Measurements from ENCODE around the gene UST.

The UST gene

DNA sequence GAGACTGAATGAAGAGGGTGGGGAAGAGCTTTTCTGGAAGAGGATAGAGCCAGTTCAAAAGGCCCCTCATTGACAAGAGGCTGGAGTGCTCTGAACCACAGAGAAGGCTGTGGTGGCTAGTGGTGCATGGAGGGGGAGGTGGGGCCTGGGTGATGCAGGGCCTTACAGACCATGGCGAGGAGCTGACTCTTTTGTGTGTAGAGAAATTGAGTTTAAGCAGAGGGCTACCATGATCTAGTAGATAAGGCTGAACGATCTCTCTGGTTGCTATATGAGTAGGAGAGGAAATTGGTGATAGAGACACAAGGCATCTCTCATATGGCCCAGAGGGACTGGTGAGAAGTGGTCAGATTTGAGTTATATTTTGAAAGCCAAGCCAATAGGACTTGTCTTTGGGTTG is 137.6 kb downstream of the UST start:
- DNase-seq (ENCODE audit: extremely low read depth, low read depth): no peak
- TF ChIP-seq, protein P1, sequence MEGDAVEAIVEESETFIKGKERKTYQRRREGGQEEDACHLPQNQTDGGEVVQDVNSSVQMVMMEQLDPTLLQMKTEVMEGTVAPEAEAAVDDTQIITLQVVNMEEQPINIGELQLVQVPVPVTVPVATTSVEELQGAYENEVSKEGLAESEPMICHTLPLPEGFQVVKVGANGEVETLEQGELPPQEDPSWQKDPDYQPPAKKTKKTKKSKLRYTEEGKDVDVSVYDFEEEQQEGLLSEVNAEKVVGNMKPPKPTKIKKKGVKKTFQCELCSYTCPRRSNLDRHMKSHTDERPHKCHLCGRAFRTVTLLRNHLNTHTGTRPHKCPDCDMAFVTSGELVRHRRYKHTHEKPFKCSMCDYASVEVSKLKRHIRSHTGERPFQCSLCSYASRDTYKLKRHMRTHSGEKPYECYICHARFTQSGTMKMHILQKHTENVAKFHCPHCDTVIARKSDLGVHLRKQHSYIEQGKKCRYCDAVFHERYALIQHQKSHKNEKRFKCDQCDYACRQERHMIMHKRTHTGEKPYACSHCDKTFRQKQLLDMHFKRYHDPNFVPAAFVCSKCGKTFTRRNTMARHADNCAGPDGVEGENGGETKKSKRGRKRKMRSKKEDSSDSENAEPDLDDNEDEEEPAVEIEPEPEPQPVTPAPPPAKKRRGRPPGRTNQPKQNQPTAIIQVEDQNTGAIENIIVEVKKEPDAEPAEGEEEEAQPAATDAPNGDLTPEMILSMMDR (IDR thresholded peaks at IDR 0.05; ENCODE audit: low read depth, low read length): no peak

DNA sequence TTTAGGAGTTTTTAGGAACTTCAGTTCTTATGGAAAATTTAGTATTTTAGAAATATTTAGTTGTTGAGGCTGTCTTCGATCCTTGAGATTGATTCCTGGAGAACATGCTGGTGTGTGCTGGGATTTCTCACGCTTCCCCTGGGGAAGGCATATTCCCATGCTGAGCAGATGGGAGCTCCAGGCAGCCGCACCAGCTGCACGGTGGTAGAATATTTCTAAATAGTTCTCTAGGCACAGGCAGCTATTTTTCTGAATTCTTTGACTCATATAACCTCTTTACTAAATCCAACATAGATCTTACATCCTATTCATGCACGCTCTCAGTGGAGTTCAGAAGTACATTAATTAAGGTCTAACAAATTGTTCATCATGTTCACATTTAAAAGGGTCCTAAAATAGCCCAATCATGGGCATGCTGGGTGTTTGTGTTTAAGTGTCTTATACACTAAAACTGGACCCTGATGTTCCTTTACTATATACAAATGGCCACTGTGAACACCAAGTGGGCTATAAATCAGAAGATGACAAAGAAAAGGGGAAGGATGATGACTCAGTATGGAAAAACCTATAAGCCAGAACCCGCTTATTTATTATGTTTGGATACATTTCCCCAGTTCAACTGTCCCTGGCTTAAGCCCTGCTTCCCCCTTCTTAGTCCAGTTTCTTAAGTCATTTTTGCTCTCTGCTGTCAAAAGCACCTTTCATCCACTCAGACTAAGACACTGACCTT is 138.5 kb downstream of the UST start:
- DNase-seq (ENCODE audit: extremely low read depth, low read depth): no peak
- TF ChIP-seq, protein P1 (IDR thresholded peaks at IDR 0.05; ENCODE audit: low read depth, low read length): no peak

DNA sequence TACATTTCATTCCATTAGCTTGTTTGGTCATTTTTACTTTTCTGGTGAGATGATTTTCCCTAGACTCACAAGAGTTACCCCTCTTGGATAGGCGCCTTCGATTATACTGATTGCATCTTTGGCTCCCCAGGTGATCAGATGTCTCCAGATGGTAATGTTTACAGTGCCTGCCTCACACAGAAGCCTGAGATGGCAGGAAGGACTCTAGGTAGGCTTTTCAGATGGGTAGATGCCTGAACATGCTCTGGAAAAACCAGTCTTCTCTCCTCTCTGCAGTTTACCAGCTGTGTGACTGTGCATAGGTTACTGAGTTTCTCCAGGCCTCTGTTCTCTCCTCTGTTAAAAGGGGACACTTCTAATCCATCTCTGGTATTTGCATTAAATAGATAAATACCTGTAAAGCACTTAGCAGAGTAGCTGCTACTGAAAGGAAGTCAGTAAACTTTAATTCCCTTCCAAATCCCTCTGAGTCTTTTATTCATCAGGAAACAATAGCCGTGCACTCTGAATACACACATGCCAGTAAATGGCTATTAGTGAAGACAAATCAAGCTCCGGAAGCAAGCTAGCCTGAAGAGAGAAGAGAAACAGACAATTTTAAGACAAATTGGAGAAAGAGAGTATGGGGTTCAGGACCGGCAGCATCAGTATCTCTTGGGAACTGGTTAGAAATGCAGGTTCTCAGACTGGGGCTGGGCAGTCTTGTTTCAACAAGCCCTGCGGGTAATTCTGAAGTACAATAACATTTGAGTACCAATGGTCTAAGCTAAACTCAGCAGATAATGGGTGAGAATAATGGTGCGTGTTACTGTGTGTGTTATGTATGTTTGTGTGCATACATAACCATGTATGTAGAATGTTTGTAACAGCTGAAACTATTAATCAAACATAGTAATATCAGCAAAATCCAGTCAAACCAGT is 139.4 kb downstream of the UST start:
- no peak for DNase-seq (ENCODE audit: extremely low read depth, low read depth)
- TF ChIP-seq, protein P1 (IDR thresholded peaks at IDR 0.05; ENCODE audit: low read depth, low read length): no peak

DNA sequence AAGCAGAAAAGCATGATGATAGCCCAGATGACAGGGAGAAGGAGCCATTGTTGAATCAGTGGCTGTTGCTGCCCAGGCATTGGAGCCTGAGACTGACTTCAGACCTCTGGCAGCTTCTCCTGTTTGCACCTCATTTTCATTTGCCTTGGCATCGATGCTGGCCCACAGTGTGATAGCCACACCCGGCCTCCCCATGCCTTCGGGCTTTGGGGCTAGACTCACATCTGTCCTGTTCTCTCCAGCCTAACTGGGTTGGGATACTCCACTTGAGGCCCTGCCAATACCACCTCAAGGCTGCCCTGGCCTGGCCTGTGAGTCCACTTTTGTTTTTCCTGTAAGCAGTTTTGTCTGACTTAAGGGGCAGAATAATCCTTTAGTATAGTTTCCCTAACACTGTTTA is 140.4 kb downstream of the UST start:
- DNase-seq (ENCODE audit: extremely low read depth, low read depth): no peak
- TF ChIP-seq, protein P1 (IDR thresholded peaks at IDR 0.05; ENCODE audit: low read depth, low read length): no peak

DNA sequence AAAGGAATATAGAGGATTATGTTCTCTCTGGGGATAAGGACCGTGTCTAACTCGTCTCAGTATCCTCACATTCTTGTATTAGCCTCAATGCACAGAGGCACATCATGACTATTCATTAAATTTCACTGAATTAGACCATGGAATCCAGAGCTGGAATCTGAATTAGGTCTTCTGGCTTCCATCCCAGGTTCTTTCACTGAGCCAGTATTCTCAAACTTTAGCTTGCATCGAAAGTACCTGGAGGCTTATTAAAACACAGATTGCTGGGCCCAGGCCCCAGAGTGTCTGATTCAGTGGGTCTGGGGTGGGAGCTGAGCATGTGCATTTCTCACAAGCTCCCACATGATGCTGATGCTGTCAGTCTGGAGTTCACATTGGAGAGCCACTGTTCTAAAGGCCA is 142.0 kb downstream of the UST start:
- TF ChIP-seq, protein P1 (IDR thresholded peaks at IDR 0.05; ENCODE audit: low read depth, low read length): no peak

DNA sequence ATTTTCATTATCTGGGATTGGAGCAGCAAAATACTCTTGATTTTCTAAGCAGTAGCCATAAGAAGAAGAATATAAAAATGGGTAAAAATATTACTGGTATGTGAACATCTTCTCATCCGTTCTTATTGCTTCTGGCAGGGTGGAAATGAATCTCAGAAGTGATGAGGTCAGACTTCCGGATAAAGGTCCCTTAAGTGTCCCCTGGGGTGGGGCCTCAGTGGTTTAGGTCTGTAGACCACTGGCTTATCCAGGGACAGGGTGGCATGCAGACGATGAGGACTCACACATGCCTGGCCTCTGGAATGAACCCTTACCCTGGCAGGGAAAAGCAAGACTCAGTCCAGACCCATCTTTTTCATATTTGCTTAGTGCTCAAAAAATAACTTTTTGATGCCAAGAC is 143.3 kb downstream of the UST start:
- TF ChIP-seq, protein P1 (IDR thresholded peaks at IDR 0.05; ENCODE audit: low read depth, low read length): no peak
- DNase-seq (ENCODE audit: extremely low read depth, low read depth): no peak

More for the DNA sequence above, 142.0 kb downstream of the UST start:
- no peak for DNase-seq (ENCODE audit: extremely low read depth, low read depth)
